Measurements from ENCODE around the gene PAOX.
"Not testable (repeated sequence)": the region's sequence is repeated elsewhere in the genome, so short reads cannot be mapped to it uniquely, and the experiment has no call there.

PAOX gene

DNA sequence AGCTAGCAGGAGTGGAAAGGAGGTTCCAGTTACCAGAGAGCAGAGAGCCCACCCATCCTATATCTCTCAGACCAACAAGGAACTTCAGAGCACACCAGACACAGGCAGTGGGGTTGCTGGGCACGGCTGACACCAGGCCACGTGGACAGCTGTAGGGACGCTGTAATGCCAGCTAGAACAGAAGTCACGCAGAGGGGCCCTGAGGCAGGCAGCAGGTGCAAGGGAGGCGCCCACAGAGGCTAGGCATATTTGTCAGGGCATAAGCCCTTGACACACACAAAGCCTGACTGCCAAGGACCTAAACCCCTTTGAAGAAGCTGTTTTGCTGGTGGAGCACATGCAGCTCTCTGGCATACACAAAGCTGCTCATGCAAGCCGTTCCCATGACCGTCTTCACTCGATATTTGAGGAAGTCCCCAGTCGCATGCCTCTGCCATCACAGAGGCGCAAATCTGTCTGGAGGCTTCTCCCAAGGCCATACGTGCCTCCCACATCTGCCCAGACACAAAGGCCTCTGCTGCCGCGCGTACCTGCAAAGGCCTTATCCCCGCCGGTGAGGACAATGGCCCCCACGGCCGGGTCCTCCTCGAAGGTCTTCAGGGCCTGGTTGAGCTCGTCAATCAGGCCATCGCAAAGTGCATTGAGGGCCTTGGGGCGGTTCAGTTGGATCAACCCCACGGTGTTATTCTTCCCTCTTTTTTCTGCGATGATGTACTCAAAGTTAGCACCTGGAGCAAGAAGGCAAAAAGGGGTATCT lies 8.9 kb upstream of the PAOX start:
- Histone ChIP-seq H3K27me3 (ENCODE audit: control insufficient read depth, insufficient read depth, low read length) (no peaks in the 10 kb centered on the region), H3K4me1 (ENCODE audit: control insufficient read depth, insufficient read depth, low read length) (peaks cover 8% of the 10 kb centered on the region), H3K4me3 (ENCODE audit: low read length) (no peak overlapping the region), H3K4me2 (ENCODE audit: low read length) (no peak overlapping the region), H3K36me3 (ENCODE audit: insufficient read depth, low read length) (peaks cover 39% of the 10 kb centered on the region), H3K9me3 (replicated peaks; ENCODE audit: low read length) (no peaks in the 10 kb centered on the region), H3K9ac (ENCODE audit: low read depth, low read length) (no peak overlapping the region)

DNA sequence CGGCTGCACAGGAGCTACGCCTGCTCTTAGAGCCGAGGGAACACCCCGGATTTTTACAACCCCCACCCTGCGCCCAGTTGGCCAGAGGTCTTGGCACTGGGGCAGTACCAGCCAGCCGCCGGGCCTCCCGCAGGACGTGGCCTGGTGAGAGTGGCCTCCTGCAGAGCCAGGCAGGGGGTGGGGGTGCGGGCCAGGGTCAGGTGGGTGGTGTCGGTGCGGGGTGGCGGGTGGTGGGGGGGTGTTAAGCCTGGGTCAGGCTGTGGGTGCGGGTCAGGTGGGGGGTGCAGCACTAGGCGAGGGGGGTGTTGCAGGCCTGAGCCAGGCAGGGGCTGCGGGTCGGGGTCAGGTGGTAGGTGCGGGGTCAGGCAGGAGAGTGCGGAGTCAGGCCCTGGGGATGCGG lies 6.6 kb upstream of the PAOX start:
- H3K4me3 ChIP-seq (ENCODE audit: low read length), result peak overlapping the region; percentile 66
- H3K4me2 ChIP-seq (ENCODE audit: low read length), result peak overlapping the region; percentile 76
- H3K9me3 ChIP-seq (replicated peaks; ENCODE audit: low read length), result no peaks in the 10 kb centered on the region
- peak overlapping the region; percentile 26 for H3K9ac ChIP-seq (ENCODE audit: low read depth, low read length)
- no peaks in the 10 kb centered on the region for H3K27me3 ChIP-seq (ENCODE audit: control insufficient read depth, insufficient read depth, low read length)
- H3K4me1 ChIP-seq (ENCODE audit: control insufficient read depth, insufficient read depth, low read length), result peaks cover 8% of the 10 kb centered on the region
- H3K36me3 ChIP-seq (ENCODE audit: insufficient read depth, low read length), result peaks cover 27% of the 10 kb centered on the region

DNA sequence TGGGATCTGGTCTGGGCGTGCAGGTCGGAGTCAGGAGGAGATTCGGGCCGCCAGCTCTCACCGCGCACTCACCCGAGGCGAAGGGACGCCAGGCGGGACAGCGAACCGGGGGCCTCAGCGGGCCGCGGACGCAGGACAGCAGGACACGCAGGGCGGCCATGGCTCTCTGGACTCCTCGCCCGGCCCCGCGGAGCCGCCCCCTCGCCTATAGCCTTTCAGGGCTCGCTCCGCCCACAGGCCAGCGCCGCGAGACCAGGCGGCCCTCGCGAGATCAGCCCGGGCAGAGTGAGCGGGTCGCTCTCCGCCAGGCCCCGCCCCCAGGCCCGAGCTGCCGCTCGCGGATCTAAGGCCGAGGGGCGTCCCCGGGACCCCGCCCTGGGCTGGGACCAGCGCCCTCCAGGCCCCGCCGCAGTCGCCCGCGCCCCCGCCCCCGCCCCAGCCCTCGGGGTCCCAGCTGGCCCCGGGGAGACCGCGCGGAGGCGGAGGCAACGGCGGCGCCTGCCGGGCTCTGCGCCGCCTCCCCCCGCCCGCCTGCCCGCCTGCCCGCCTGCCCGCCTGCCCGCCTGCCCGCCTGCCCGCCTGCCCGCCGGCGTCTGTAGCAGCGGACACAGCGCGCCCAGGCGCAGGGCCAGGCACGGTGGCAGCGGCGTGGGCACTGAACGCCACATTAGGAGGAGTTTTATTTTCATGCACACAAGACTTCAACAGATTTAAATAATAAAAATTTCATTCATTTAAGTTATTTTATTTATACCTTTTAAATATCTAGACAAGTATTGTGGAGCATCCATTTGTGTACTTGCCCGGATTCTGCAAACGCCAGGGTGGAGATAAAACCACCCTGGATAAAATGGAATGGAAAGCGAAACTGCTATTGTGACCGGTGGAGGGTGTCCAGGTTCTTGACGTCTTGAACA lies 5.6 kb upstream of the PAOX start, which contains the start of gene ECHS1:
ECHS1 (minus strand) TSS at position 181 of the 917 bp plus-strand sequence; CDS start at position 160, 21 bp downstream.
- Histone ChIP-seq H3K9ac (ENCODE audit: low read depth, low read length) (peak within 1 kb of the TSS; percentile 81), H3K36me3 (ENCODE audit: insufficient read depth, low read length) (peaks cover 21% of the 10 kb centered on the region), H3K27me3 (ENCODE audit: control insufficient read depth, insufficient read depth, low read length) (no peaks in the 10 kb centered on the region), H3K9me3 (replicated peaks; ENCODE audit: low read length) (no peaks in the 10 kb centered on the region), H3K4me1 (ENCODE audit: control insufficient read depth, insufficient read depth, low read length) (peaks cover 8% of the 10 kb centered on the region), H3K4me3 (ENCODE audit: low read length) (peak within 1 kb of the TSS; percentile 95), H3K4me2 (ENCODE audit: low read length) (peak within 1 kb of the TSS; percentile 77)

DNA sequence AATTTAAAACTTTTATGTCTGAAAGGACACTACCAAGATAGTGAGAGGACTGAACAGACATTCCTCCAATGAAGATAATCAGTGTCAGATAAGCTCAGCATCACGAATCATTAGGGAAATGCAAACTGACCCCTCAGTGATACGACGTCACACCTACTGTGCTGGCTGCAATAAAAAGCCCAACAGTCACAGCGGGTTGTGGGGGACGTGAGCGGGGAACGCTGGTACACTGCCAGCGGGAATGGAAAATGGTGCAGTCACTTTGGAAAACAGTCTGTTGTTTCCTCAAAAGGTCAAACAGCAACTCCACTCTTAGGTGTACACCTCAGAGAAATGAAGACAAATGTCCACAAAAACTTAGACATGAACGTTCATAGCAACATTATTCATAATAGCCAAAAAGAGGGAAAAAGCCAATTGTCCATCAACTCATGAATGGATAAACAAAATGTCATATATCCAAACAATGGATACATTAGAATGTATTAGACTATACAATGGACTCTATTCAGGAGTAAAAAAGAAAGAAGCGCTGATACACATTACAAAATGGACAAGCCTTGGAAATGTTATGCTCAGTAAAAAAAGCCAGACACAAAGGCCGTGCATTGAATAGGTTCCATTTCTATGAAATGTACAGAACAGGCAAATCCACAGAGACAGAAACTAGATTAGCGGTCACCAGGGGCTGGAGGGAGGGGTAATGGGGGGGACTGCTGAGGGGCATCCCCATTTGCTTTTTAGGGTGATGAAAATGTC lies 3.5 kb upstream of the PAOX start:
- Histone ChIP-seq H3K27me3 (ENCODE audit: control insufficient read depth, insufficient read depth, low read length) (no peaks in the 10 kb centered on the region), H3K4me3 (ENCODE audit: low read length) (no peak overlapping the region), H3K4me1 (ENCODE audit: control insufficient read depth, insufficient read depth, low read length) (peaks cover 12% of the 10 kb centered on the region)

DNA sequence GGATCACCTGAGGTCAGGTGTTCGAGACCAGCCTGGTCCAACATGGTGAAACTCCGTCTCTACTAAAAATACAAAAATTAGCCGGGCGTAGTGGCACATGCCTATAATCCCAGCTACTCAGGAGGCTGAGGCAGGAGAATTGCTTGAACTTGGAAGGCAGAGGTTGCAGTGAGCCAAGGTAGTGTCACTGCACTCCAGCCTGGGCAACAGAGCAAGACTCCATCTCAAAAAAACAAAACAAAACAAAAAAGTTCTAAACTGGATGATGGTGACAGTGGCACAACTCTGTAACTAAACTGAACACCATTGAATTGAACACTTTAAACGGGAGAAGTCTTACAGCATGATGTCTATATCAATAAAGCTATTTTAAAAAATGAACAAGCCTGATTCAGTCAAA lies 2.9 kb upstream of the PAOX start:
- H3K9me3 ChIP-seq (replicated peaks; ENCODE audit: low read length); H3K4me3 ChIP-seq (ENCODE audit: low read length); H3K9ac ChIP-seq (ENCODE audit: low read depth, low read length); H3K4me2 ChIP-seq (ENCODE audit: low read length); H3K36me3 ChIP-seq (ENCODE audit: insufficient read depth, low read length); H3K27me3 ChIP-seq (ENCODE audit: control insufficient read depth, insufficient read depth, low read length): not testable (repeated sequence)
- peaks cover 12% of the 10 kb centered on the region for H3K4me1 ChIP-seq (ENCODE audit: control insufficient read depth, insufficient read depth, low read length)

More for the DNA sequence above, 3.5 kb upstream of the PAOX start:
- H3K9me3 ChIP-seq (replicated peaks; ENCODE audit: low read length), result no peaks in the 10 kb centered on the region
- H3K36me3 ChIP-seq (ENCODE audit: insufficient read depth, low read length), result peaks cover 2% of the 10 kb centered on the region
- no peak overlapping the region for H3K9ac ChIP-seq (ENCODE audit: low read depth, low read length)
- H3K4me2 ChIP-seq (ENCODE audit: low read length), result no peak overlapping the region

DNA sequence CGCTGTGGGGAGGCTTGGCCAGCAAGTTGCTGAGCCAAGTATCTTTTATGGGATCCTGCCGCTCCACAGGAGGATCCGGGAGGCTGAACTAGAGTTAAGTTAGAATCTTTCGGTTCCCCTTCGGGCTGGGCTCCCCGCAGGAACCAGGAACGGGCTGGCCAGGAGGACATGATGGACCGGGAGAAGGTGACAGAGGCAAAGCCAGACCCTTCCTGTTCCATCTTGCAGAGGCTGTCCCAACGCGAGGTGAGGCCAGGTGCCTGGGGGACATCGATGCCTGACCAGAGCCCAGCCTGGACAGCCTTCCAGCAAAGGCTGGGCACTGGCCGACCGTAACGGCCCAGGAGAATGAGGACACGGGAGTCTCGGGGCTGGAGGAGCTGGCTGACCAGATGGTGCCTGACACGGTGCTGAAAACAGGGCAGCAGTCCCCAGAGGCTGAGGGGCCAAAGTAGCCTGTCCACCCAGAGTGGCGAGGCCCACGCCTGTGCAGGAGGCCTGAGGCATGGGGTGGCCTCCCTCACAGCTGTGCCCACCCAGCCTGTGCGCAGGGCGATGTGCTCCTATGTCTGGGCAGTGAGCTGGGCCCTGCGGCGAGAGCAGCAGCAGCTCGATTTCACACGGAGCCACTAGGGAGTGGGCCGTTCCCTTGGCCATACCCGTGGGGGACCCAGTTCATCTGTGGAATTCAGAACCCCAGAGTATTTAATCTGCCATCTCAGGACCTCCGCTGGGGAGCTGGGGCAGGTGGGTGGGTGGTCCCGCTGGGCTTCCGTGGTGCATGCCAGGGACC lies 1.8 kb upstream of the PAOX start:
- H3K36me3 ChIP-seq (ENCODE audit: insufficient read depth, low read length), result no peaks in the 10 kb centered on the region
- H3K27me3 ChIP-seq (ENCODE audit: control insufficient read depth, insufficient read depth, low read length), result no peaks in the 10 kb centered on the region
- H3K9me3 ChIP-seq (replicated peaks; ENCODE audit: low read length), result no peaks in the 10 kb centered on the region
- H3K9ac ChIP-seq (ENCODE audit: low read depth, low read length), result peak overlapping the region; percentile 60
- H3K4me1 ChIP-seq (ENCODE audit: control insufficient read depth, insufficient read depth, low read length), result peaks cover 10% of the 10 kb centered on the region
- H3K4me2 ChIP-seq (ENCODE audit: low read length), result no peak overlapping the region
- H3K4me3 ChIP-seq (ENCODE audit: low read length), result no peak overlapping the region

DNA sequence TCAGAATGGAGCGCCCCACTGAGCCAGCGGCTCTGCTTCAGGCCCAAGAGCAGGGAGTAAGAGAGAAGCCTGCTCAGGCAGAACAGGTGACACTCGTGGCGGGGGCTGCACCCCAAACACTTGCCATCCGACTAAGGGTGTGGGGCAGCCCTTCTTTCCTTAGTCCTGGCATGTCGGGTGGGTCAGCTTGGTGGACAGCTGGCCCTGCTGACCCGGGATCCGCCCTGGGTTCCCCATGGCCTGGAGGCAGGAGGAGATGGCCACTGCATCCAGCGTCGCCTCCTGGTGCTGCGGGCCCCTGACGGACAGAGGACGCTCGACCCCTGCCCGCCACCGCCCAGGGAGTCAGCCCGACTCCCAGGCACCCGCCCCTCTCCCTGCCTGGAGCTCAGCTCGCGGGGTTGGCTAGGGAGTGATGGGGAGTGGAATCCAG lies 1.2 kb upstream of the PAOX start:
- H3K4me3 ChIP-seq (ENCODE audit: low read length), result peak overlapping the region; percentile 75
- no peaks in the 10 kb centered on the region for H3K27me3 ChIP-seq (ENCODE audit: control insufficient read depth, insufficient read depth, low read length)
- H3K4me1 ChIP-seq (ENCODE audit: control insufficient read depth, insufficient read depth, low read length), result peaks cover 9% of the 10 kb centered on the region
- no peaks in the 10 kb centered on the region for H3K9me3 ChIP-seq (replicated peaks; ENCODE audit: low read length)
- H3K36me3 ChIP-seq (ENCODE audit: insufficient read depth, low read length), result no peaks in the 10 kb centered on the region
- H3K9ac ChIP-seq (ENCODE audit: low read depth, low read length), result peak overlapping the region; percentile 60
- H3K4me2 ChIP-seq (ENCODE audit: low read length), result peak overlapping the region; percentile 99

DNA sequence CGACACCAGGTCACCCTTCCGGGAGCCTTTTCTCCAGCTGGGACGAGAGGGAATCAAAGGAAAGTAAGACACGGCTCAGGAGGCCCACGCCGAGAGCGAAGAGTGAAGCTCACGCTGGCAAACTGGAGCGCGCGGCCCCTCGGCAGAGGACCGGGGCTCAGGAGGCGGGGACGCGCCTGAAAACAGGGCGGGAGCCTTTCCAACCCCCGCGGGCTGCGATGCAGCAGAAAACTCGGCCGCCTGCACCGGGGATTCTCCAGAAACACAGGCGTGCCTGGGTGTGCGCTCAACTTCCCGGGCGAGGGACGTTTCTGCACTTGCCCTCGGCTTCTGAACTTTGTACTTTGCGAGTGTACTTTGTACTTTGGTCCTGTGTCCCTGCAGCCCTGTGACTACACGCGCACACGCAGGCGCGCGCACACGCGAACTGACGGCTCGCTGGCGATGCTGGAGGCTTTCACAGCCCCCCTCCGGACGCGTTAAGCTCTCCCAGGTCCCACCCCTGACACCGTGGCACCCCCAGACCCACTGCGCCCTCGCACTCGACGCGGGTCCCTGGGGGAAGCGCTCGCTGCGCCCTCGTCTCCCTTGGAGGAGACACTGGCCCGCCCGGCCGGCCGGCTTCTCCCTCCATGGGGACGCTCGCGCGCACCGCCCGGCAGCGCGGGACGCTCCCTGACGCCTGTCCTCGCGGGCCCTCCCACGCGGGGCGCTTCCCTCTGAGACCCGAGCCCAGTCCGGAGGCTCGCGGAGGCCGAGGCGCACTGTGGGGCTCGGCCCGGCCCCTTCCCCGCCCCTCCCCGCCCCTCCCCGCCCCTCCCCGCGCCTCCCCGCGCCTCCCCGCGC lies 588 bp upstream of the PAOX start:
- H3K27me3 ChIP-seq (ENCODE audit: control insufficient read depth, insufficient read depth, low read length), result no peaks in the 10 kb centered on the region
- peak overlapping the region; percentile 75 for H3K4me3 ChIP-seq (ENCODE audit: low read length)
- no peaks in the 10 kb centered on the region for H3K36me3 ChIP-seq (ENCODE audit: insufficient read depth, low read length)
- H3K9me3 ChIP-seq (replicated peaks; ENCODE audit: low read length), result no peaks in the 10 kb centered on the region
- peaks cover 9% of the 10 kb centered on the region for H3K4me1 ChIP-seq (ENCODE audit: control insufficient read depth, insufficient read depth, low read length)
- H3K4me2 ChIP-seq (ENCODE audit: low read length), result peak overlapping the region; percentile 99
- peak overlapping the region; percentile 60 for H3K9ac ChIP-seq (ENCODE audit: low read depth, low read length)

DNA sequence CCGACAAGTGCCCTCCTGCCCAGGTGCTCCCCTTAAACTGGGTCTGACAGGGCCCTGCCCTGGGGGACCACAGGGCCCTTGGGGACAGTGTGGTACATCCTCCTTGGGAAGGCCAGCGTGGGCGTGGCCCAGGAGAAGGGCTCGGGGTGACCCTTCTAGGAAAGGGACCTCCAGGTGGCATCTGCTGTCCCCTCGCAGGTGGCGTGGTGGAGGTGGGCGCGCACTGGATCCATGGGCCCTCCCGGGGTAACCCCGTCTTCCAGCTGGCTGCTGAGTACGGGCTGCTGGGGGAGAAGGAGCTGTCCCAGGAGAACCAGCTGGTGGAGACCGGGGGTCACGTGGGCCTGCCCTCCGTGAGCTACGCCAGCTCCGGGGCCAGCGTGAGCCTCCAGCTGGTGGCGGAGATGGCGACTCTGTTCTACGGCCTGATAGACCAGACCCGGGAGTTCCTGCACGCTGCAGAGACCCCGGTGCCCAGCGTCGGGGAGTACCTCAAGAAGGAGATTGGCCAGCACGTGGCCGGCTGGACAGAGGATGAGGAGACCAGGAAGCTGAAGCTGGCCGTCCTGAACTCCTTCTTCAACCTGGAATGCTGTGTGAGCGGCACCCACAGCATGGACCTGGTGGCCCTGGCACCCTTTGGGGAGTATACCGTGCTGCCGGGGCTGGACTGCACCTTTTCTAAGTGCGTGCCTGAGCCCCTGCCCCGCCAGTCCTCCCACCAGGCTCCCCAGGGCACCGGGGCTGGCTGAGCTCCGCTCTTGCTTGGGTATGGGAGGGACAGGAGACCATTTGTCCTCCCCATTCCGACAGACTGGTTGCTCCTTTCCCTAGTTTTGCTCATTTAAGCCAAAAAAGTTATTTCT lies 972 bp downstream of the PAOX start:
- Histone ChIP-seq H3K4me1 (ENCODE audit: control insufficient read depth, insufficient read depth, low read length) (peaks cover 4% of the 10 kb centered on the region), H3K4me3 (ENCODE audit: low read length) (peak overlapping the region; percentile 77), H3K36me3 (ENCODE audit: insufficient read depth, low read length) (no peaks in the 10 kb centered on the region), H3K27me3 (ENCODE audit: control insufficient read depth, insufficient read depth, low read length) (no peaks in the 10 kb centered on the region), H3K9me3 (replicated peaks; ENCODE audit: low read length) (no peaks in the 10 kb centered on the region), H3K9ac (ENCODE audit: low read depth, low read length) (peak overlapping the region; percentile 80), H3K4me2 (ENCODE audit: low read length) (peak overlapping the region; percentile 93)

Measured in skeletal muscle satellite cell (primary cell).